GM18951 (cell line): Measurements from ENCODE around the gene NIPAL3.
"Not testable (repeated sequence)": the region's sequence is repeated elsewhere in the genome, so short reads cannot be mapped to it uniquely, and the experiment has no call there.

Experiments used
- POLR2A ChIP-seq: IDR thresholded peaks from 4 replicates; pipeline ENCODE4 v1.6.1; 2011; ENCODE audit warnings: mild to moderate bottlenecking; ENCODE audit not compliant: insufficient read length, insufficient read depth; ENCODE audit errors: extremely low read depth
- in situ Hi-C: fragments of 300-500 bp; cut with MboI; formaldehyde crosslinking; loops from one replicate; pipeline ENCODE4 v1.12.0; 2022; ENCODE audit warnings: low sequenced_read_pairs, mixed read lengths, inconsistent platforms; ENCODE audit not compliant: unreplicated experiment

NIPAL3 gene

GRCh38 chr1:24503870-24504523 is 88.4 kb downstream of the NIPAL3 start:
- in situ Hi-C loops, result no loop called here

DNA sequence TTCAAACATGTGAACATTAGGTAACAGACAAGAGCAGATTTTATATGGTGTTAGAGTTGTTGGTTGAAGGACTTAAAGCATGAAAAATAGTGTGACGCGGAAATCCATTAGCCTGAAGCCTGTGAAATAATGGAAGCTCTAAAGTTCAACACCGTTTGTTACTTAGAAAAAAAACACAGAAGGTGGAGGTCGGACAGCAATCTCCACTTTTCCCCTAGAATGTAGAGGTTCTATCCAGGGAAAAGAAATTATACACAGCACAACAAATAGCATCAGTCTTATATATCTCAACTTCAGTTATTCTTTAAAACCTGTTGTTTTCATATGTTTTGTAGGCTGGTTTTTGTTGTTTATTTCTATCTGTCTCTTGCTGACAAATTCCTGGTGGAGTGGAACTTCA is 89.0 kb downstream of the NIPAL3 start:
- in situ Hi-C loops, result no loop called here
- TF ChIP-seq POLR2A, result no peak

More at GRCh38 chr1:24503870-24504523, 88.4 kb downstream of the NIPAL3 start:
- no peak for TF ChIP-seq POLR2A

DNA sequence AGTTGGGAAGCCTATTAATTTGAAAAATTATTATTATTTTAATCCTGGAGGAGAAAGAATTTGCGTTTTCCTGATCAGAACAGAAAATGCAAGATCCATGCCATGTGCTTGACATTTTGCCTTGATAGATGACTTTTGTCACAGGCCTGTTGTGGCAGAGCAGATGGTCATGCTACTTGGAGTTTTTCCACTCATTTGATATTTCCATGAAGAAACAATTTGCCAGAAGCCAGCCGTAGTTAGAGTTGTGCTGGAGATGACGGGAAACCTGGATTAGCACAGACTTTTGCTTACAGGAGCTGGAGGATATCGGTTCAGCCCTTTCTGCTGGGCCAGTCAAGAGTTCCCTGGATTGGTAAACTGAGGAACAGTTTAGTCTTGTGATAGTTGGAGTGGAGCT is 90.2 kb downstream of the NIPAL3 start:
- TF ChIP-seq POLR2A, result no peak
- in situ Hi-C loops, result no loop called here

GRCh38 chr1:24506691-24507381 is 91.2 kb downstream of the NIPAL3 start:
- in situ Hi-C loops, result no loop called here
- no peak for TF ChIP-seq POLR2A

DNA sequence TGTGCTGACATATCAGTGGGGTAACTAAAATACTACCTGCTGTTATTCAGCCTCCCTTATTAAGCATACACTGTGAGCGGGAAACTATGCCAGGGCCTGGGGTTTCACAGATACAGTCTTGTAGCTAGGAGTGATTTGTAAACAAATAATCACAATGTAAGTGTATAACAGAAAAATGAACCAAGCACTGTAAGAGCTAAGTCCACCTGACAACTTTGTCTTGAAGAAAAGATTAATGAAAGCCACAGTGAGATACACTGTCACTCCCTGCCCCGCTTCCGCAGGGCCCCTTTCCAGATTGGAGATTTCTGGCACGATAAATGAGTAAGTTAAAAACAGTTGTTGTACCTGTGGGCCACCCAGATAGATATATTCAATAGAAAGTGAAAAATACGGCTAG is 91.8 kb downstream of the NIPAL3 start:
- TF ChIP-seq POLR2A, result no peak

DNA sequence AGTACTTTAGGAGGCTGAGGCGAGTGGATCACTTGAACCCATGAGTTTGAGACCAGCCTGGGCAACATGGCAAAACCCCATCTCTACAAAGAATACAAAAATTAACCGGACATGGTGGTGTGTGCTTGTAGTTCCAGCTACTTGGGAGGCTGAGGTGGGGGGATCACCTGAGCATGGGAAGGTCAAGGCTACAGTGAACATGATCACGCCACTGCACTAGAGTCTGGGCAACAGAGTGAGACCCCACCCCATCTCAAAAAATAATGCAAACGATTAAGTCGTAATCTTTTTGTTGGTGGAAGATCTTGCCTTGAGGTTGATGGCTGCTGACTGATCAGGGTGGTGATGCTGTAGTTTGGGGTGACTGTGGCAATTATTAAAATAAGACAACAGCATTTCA is 93.3 kb downstream of the NIPAL3 start:
- in situ Hi-C loops, result no loop called here
- no peak for TF ChIP-seq POLR2A

More for the DNA sequence above, 91.8 kb downstream of the NIPAL3 start:
- in situ Hi-C loops, result no loop called here

GRCh38 chr1:24513706-24514105 is 98.1 kb downstream of the NIPAL3 start:
- in situ Hi-C loops, result no loop called here
- TF ChIP-seq POLR2A, result no peak

GRCh38 chr1:24514946-24515345 is 99.3 kb downstream of the NIPAL3 start:
- no peak for TF ChIP-seq POLR2A
- in situ Hi-C loops, result no loop called here

GRCh38 chr1:24515671-24516209 is 100.1 kb downstream of the NIPAL3 start:
- in situ Hi-C loops, result not testable (repeated sequence)

DNA sequence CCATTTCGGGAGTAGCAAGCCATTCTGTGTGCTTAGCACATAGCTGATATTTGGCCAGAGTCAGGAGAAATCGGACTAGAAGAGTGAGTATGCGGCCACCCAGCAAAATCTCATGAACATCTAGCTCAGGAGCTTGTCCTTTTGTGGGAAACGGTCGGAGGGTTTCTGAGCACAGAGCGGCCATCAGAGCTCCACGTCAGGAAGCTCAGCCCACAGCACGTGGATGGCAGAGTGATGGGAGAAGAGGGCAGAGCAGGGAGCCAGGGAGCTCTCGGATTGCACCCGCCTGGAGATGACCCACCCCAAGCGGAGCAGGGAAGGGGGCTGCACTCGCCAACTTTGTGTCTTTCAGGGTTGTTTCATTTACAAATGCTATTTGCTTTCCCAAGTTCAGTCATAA is 100.9 kb downstream of the NIPAL3 start:
- no peak for TF ChIP-seq POLR2A
- in situ Hi-C loops, result no loop called here

GRCh38 chr1:24517898-24518297 is 102.3 kb downstream of the NIPAL3 start:
- TF ChIP-seq POLR2A, result no peak
- in situ Hi-C loops, result no loop called here

DNA sequence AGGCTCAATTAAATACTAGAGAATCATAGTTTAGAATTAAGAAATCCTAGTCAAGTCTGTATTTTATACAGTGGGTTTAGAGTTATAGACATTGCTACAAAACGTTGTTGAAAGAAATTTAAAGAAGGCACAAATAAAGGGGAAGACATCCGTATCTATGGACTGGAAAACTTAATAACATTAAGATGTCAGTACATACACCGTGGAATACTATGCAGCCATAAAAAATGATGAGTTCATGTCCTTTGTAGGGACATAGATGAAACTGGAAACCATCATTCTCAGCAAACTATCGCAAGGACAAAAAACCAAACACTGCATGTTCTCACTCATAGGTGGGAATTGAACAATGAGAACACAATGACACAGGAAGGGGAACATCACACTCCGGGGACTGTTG is 104.7 kb downstream of the NIPAL3 start:
- in situ Hi-C loops, result not testable (repeated sequence)
